ENCODE measurements around the gene ESYT1. TPM values are rescaled to one million over a fixed set of nuclear protein-coding genes. Genes with fewer than 3 reads are reported as not detected.

The ESYT1 gene
- total and polyA plus RNA-seq, 10 of the 15 experiments (the other 5 are each of a cell fraction or from before 2014, with no cell fraction given) = 47.5 to 120 (median 87.1) TPM

DNA sequence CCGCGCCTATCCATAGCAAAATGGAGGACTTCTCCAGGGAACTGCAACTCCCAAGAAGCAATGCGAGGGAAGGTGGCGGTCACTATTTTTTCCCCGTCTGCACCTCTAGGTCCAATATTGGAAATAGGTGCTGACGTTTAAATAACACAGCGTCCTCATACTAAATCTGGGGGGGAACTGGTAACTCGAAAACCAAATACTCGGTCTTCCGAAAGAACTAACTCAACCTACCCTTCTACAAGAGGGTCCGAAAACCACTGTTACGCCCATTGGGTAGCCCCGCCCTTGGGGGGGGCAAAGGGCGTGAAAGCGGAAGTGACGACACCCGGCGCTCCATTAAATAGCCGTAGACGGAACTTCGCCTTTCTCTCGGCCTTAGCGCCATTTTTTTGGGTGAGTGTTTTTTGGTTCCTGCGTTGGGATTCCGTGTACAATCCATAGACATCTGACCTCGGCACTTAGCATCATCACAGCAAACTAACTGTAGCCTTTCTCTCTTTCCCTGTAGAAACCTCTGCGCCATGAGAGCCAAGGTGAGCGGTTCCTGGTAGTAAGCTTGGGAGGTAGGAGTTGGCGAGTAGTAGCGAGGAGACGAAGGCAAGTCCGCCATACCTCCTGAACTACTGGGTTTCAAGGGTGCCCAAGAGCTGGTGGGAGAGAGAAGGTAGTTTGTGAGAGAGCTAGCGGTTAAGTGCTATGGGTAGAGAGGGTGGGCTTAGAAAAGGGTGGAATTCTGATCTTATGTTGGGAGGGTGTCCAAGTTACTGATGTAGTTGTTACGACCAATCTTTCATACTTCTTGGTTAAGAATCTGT lies 11.6 kb upstream of the ESYT1 start, which contains the start of gene RPL41 (continued):
- TF ChIP-seq STAT1 (conservative IDR thresholded peaks at IDR 0.05) (peak; percentile 92), BCL11A (IDR thresholded peaks at IDR 0.05; ENCODE audit: low read depth, low read length) (0 out of 2 replicates have a peak, but pooled peaks have one; percentile 32), MXI1 (IDR thresholded peaks at IDR 0.05; ENCODE audit: low read depth, low read length) (peak; percentile 75; the same call in 1 of the 2 replicates), IRF4 (IDR thresholded peaks at IDR 0.05; ENCODE audit: low read depth, low read length) (peak; percentile 59; the same call in 1 of the 2 replicates), PML (IDR thresholded peaks at IDR 0.05; ENCODE audit: low read length) (peak; percentile 100), FOS (IDR thresholded peaks at IDR 0.05; ENCODE audit: borderline replicate concordance, extremely low read depth, insufficient read length) (no peak), FOXK2 (IDR thresholded peaks at IDR 0.05) (no peak), SREBF1 (IDR thresholded peaks at IDR 0.05; ENCODE audit: low read length) (0 out of 2 replicates have a peak, but pooled peaks have one; percentile 47), RAD21 (IDR thresholded peaks at IDR 0.05; ENCODE audit: insufficient read depth, low read depth, low read length) (no peak), IKZF2 (IDR thresholded peaks at IDR 0.05) (0 out of 4 replicates have a peak, but pooled peaks of 1 of the 2 experiments have one; percentile 2), RBBP5 (conservative IDR thresholded peaks at IDR 0.05) (peak; percentile 83), RELA (IDR thresholded peaks at IDR 0.05; ENCODE audit: borderline replicate concordance, partially characterized antibody) (peak; percentile 61), ZNF24 (IDR thresholded peaks at IDR 0.05) (0 out of 2 replicates have a peak, but pooled peaks have one; percentile 33)
- TF ChIP-seq, protein P1, sequence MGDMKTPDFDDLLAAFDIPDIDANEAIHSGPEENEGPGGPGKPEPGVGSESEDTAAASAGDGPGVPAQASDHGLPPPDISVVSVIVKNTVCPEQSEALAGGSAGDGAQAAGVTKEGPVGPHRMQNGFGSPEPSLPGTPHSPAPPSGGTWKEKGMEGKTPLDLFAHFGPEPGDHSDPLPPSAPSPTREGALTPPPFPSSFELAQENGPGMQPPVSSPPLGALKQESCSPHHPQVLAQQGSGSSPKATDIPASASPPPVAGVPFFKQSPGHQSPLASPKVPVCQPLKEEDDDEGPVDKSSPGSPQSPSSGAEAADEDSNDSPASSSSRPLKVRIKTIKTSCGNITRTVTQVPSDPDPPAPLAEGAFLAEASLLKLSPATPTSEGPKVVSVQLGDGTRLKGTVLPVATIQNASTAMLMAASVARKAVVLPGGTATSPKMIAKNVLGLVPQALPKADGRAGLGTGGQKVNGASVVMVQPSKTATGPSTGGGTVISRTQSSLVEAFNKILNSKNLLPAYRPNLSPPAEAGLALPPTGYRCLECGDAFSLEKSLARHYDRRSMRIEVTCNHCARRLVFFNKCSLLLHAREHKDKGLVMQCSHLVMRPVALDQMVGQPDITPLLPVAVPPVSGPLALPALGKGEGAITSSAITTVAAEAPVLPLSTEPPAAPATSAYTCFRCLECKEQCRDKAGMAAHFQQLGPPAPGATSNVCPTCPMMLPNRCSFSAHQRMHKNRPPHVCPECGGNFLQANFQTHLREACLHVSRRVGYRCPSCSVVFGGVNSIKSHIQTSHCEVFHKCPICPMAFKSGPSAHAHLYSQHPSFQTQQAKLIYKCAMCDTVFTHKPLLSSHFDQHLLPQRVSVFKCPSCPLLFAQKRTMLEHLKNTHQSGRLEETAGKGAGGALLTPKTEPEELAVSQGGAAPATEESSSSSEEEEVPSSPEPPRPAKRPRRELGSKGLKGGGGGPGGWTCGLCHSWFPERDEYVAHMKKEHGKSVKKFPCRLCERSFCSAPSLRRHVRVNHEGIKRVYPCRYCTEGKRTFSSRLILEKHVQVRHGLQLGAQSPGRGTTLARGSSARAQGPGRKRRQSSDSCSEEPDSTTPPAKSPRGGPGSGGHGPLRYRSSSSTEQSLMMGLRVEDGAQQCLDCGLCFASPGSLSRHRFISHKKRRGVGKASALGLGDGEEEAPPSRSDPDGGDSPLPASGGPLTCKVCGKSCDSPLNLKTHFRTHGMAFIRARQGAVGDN (IDR thresholded peaks at IDR 0.05) = peak; percentile 96
- TF ChIP-seq, protein P2, sequence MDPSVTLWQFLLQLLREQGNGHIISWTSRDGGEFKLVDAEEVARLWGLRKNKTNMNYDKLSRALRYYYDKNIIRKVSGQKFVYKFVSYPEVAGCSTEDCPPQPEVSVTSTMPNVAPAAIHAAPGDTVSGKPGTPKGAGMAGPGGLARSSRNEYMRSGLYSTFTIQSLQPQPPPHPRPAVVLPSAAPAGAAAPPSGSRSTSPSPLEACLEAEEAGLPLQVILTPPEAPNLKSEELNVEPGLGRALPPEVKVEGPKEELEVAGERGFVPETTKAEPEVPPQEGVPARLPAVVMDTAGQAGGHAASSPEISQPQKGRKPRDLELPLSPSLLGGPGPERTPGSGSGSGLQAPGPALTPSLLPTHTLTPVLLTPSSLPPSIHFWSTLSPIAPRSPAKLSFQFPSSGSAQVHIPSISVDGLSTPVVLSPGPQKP (IDR thresholded peaks at IDR 0.05; ENCODE audit: low read depth, low read length) = peak; percentile 62
- TF ChIP-seq, protein P3, sequence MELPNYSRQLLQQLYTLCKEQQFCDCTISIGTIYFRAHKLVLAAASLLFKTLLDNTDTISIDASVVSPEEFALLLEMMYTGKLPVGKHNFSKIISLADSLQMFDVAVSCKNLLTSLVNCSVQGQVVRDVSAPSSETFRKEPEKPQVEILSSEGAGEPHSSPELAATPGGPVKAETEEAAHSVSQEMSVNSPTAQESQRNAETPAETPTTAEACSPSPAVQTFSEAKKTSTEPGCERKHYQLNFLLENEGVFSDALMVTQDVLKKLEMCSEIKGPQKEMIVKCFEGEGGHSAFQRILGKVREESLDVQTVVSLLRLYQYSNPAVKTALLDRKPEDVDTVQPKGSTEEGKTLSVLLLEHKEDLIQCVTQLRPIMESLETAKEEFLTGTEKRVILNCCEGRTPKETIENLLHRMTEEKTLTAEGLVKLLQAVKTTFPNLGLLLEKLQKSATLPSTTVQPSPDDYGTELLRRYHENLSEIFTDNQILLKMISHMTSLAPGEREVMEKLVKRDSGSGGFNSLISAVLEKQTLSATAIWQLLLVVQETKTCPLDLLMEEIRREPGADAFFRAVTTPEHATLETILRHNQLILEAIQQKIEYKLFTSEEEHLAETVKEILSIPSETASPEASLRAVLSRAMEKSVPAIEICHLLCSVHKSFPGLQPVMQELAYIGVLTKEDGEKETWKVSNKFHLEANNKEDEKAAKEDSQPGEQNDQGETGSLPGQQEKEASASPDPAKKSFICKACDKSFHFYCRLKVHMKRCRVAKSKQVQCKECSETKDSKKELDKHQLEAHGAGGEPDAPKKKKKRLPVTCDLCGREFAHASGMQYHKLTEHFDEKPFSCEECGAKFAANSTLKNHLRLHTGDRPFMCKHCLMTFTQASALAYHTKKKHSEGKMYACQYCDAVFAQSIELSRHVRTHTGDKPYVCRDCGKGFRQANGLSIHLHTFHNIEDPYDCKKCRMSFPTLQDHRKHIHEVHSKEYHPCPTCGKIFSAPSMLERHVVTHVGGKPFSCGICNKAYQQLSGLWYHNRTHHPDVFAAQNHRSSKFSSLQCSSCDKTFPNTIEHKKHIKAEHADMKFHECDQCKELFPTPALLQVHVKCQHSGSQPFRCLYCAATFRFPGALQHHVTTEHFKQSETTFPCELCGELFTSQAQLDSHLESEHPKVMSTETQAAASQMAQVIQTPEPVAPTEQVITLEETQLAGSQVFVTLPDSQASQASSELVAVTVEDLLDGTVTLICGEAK (IDR thresholded peaks at IDR 0.05; ENCODE audit: borderline replicate concordance) = peak; percentile 94
- TF ChIP-seq, protein P4, sequence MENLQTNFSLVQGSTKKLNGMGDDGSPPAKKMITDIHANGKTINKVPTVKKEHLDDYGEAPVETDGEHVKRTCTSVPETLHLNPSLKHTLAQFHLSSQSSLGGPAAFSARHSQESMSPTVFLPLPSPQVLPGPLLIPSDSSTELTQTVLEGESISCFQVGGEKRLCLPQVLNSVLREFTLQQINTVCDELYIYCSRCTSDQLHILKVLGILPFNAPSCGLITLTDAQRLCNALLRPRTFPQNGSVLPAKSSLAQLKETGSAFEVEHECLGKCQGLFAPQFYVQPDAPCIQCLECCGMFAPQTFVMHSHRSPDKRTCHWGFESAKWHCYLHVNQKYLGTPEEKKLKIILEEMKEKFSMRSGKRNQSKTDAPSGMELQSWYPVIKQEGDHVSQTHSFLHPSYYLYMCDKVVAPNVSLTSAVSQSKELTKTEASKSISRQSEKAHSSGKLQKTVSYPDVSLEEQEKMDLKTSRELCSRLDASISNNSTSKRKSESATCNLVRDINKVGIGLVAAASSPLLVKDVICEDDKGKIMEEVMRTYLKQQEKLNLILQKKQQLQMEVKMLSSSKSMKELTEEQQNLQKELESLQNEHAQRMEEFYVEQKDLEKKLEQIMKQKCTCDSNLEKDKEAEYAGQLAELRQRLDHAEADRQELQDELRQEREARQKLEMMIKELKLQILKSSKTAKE (IDR thresholded peaks at IDR 0.05; ENCODE audit: low read depth, poor library complexity, severe bottlenecking) = peak; percentile 68
